HEK293 (cell line): Measurements from ENCODE around the gene ACTRT2.

ENCODE experiments used
- CTCF ChIP-seq: fragments of 450-650 bp; formaldehyde crosslinking; IDR thresholded peaks from 2 replicates; pipeline ENCODE4 v1.5.1; 2016; ENCODE audit warnings: missing biosample characterization, missing genetic modification characterization
- GLIS1 ChIP-seq: fragments of 450-650 bp; formaldehyde crosslinking; IDR thresholded peaks from 2 replicates; pipeline ENCODE4 v1.5.1; 2016; ENCODE audit warnings: missing biosample characterization, missing genetic modification characterization
- PRDM1 ChIP-seq: fragments of 450-650 bp; formaldehyde crosslinking; IDR thresholded peaks from 2 replicates; pipeline ENCODE4; 2016; ENCODE audit warnings: missing biosample characterization, missing genetic modification characterization
- TSHZ1 ChIP-seq: fragments of 450-650 bp; formaldehyde crosslinking; IDR thresholded peaks from 2 replicates; pipeline ENCODE4 v1.5.1; 2016; ENCODE audit warnings: missing biosample characterization, missing genetic modification characterization, borderline replicate concordance
- YY1 ChIP-seq: fragments of 450-650 bp; formaldehyde crosslinking; IDR thresholded peaks from 2 replicates; pipeline ENCODE4 v1.5.1; 2018; ENCODE audit warnings: missing biosample characterization, missing genetic modification characterization
- ZBTB11 ChIP-seq: fragments of 450-650 bp; formaldehyde crosslinking; conservative IDR thresholded peaks from 2 replicates; pipeline ENCODE4 v1.5.1; 2016; ENCODE audit warnings: low read depth, missing biosample characterization, missing genetic modification characterization
- ZBTB26 ChIP-seq: fragments of 450-650 bp; formaldehyde crosslinking; optimal IDR thresholded peaks from 2 replicates; pipeline ENCODE3; 2016; ENCODE audit warnings: missing biosample characterization, mild to moderate bottlenecking, missing genetic modification characterization
- ZNF19 ChIP-seq: fragments of 450-650 bp; formaldehyde crosslinking; IDR thresholded peaks from 2 replicates; pipeline ENCODE4; 2016; ENCODE audit warnings: missing biosample characterization, missing genetic modification characterization, low read depth
- ZNF274 ChIP-seq, 2 experiments: fragments of 200-500 bp in 1 of 2; fragments of 450-650 bp in 1 of 2; sonication (Bioruptor generic) in 1 of 2; formaldehyde crosslinking in 1 of 2; IDR thresholded peaks; 2 replicates each; pipeline versions ENCODE4 v1.5.1 to v1.6.1; 2014 to 2016; ENCODE audit warnings: borderline replicate concordance in 1 of 2, inconsistent platforms in 1 of 2, low read length in 1 of 2, missing biosample characterization in 1 of 2, missing genetic modification characterization in 1 of 2
- ZNF350 ChIP-seq: fragments of 450-650 bp; formaldehyde crosslinking; IDR thresholded peaks from 2 replicates; pipeline ENCODE4 v1.5.0; 2017; ENCODE audit warnings: missing biosample characterization, mild to moderate bottlenecking, missing genetic modification characterization
- ZNF623 ChIP-seq: fragments of 450-650 bp; formaldehyde crosslinking; IDR thresholded peaks from 2 replicates; pipeline ENCODE4 v1.5.1; 2016; ENCODE audit warnings: missing biosample characterization, missing genetic modification characterization
- ZSCAN18 ChIP-seq: fragments of 450-650 bp; formaldehyde crosslinking; IDR thresholded peaks from 2 replicates; pipeline ENCODE4 v1.5.1; 2016; ENCODE audit warnings: missing biosample characterization, missing genetic modification characterization

GRCh38 chr1:3009556-3009955 lies 11.7 kb upstream of the ACTRT2 start:
- TF ChIP-seq CTCF (tag by site-specific recombination): no peak
- no peak for TF ChIP-seq TSHZ1 (tag by site-specific recombination)
- TF ChIP-seq ZNF274 (IDR thresholded peaks at IDR 0.05; ENCODE audit: low read length): no peak
- no peak for TF ChIP-seq ZNF274 (tag by site-specific recombination; IDR thresholded peaks at IDR 0.05; ENCODE audit: borderline replicate concordance)
- TF ChIP-seq ZSCAN18 (tag by site-specific recombination): no peak
- TF ChIP-seq ZNF350 (tag by site-specific recombination): no peak
- TF ChIP-seq PRDM1 (tag by site-specific recombination): no peak
- TF ChIP-seq ZNF19 (tag by site-specific recombination): no peak
- no peak for TF ChIP-seq YY1 (tag by site-specific recombination)
- no peak for TF ChIP-seq ZNF623
- TF ChIP-seq GLIS1: no peak
- no peak for TF ChIP-seq ZBTB11 (tag by site-specific recombination)
- TF ChIP-seq ZBTB26 (tag by site-specific recombination): no peak
